OCI-LY7 (cell line): Measurements from ENCODE around the gene BSCL2. TPM values are rescaled to one million over a fixed set of nuclear protein-coding genes. Genes with fewer than 3 reads are reported as not detected.
A peak's percentile ranks its signal among the peaks of the same experiment; 100 is the strongest.

ENCODE experiments used
- BruUV-seq: library from RNA; stranded (reverse); fragments of 400-500 nt; replicated peaks from 2 replicates; lab custom pipeline; 2021; lab: Mats Ljungman, UMichigan
- CTCF ChIA-PET: fragments of 300-600 bp; sonication (Branson Sonifier 250); formaldehyde crosslinking; loops from one replicate; lab custom pipeline; 2022; ENCODE audit warnings: antibody characterized with exemption; ENCODE audit not compliant: unreplicated experiment; lab: Charles Lee
- POLR2A ChIA-PET: fragments of 300-600 bp; sonication (Branson Sonifier 250); formaldehyde crosslinking; loops from one replicate; lab custom pipeline; 2022; ENCODE audit warnings: antibody characterized with exemption; lab: Charles Lee
- DNase-seq: peaks from one replicate; pipeline ENCODE4 v3.0.0-alpha.2; 2015; ENCODE audit warnings: low spot score
- H2AFZ ChIP-seq: fragments of 200-600 bp; sonication (generic), shearing (Covaris generic); 2 replicates; pipeline ENCODE4 v1.6.1; 2014; ENCODE audit warnings: mild to moderate bottlenecking, antibody characterized with exemption, low read length, moderate library complexity
- H3K27ac ChIP-seq: fragments of 200-600 bp; sonication (generic); 2 replicates; pipeline ENCODE4 v1.5.1; 2014; ENCODE audit warnings: mixed run types, low read depth, mild to moderate bottlenecking, moderate library complexity, low read length, inconsistent platforms; ENCODE audit not compliant: poor library complexity, severe bottlenecking
- H3K36me3 ChIP-seq: fragments of 200-600 bp; sonication (generic); 2 replicates; pipeline ENCODE4 v1.6.1; 2014; ENCODE audit warnings: mild to moderate bottlenecking, antibody characterized with exemption, low read length, moderate library complexity, mixed read lengths; ENCODE audit not compliant: insufficient read depth
- H3K4me1 ChIP-seq: fragments of 200-600 bp; sonication (generic); 2 replicates; pipeline ENCODE4 v1.5.1; 2014; ENCODE audit warnings: mild to moderate bottlenecking, low read length; ENCODE audit not compliant: insufficient read depth, poor library complexity, severe bottlenecking
- H3K4me2 ChIP-seq: fragments of 200-600 bp; sonication (generic); 2 replicates; pipeline ENCODE4 v1.6.1; 2014; ENCODE audit warnings: mild to moderate bottlenecking, low read length
- H3K4me3 ChIP-seq: fragments of 200-600 bp; sonication (generic); 2 replicates; pipeline ENCODE4 v1.5.1; 2014; ENCODE audit warnings: mild to moderate bottlenecking, low read depth, low read length; ENCODE audit not compliant: poor library complexity, severe bottlenecking
- H3K79me2 ChIP-seq: fragments of 200-600 bp; sonication (generic); 2 replicates; pipeline ENCODE4 v1.6.1; 2016; ENCODE audit warnings: low read depth, mild to moderate bottlenecking, low read length, moderate library complexity, mixed read lengths; ENCODE audit not compliant: insufficient read depth
- H3K9me2 ChIP-seq: fragments of 200-600 bp; sonication (generic); 2 replicates; pipeline ENCODE4 v1.6.1; 2016; ENCODE audit warnings: mild to moderate bottlenecking, low read length, mixed read lengths; ENCODE audit not compliant: insufficient read depth
- H3K9me3 ChIP-seq: fragments of 200-600 bp; sonication (generic); 2 replicates; pipeline ENCODE4 v1.6.1; 2014; ENCODE audit warnings: mild to moderate bottlenecking, mixed run types, low read length, mixed read lengths
- H4K20me1 ChIP-seq: fragments of 200-600 bp; sonication (generic); 2 replicates; pipeline ENCODE4 v1.6.1; 2014; ENCODE audit warnings: mild to moderate bottlenecking, antibody characterized with exemption, low read length, moderate library complexity, mixed read lengths; ENCODE audit not compliant: insufficient read depth
- CTCF ChIP-seq: fragments of 200-600 bp; sonication (generic); conservative IDR thresholded peaks from 2 replicates; pipeline ENCODE4 v1.5.1; 2014; ENCODE audit warnings: mild to moderate bottlenecking, antibody characterized with exemption, low read length, moderate library complexity, mixed read lengths
- EZH2phosphoT487 ChIP-seq: fragments of 200-600 bp; sonication (generic); IDR thresholded peaks from 2 replicates; pipeline ENCODE4 v1.6.1; 2018; ENCODE audit warnings: low read depth, borderline replicate concordance, mild to moderate bottlenecking, mixed run types, antibody characterized with exemption, low read length, moderate library complexity, mixed read lengths
- intact Hi-C: fragments of 100-400 bp; cut with micrococcal nuclease; formaldehyde crosslinking; loops from one replicate; pipeline ENCODE4 v1.10.0; 2022; ENCODE audit not compliant: unreplicated experiment
- total RNA-seq, 2 experiments: library from RNA; depleted of rRNA in 1 of 2; stranded (reverse); fragments of >200 nt in 1 of 2; shearing (Covaris generic) in 1 of 2; gene quantifications; 2 replicates each; pipeline ENCODE4 v1.2.3, GENCODE V29; 2014 to 2022

BSCL2 gene
- total RNA-seq, 2 experiments from 2014 or later = 20.7 to 46.2 TPM

GRCh38 chr11:62669420-62670161 lies 37.6 kb downstream of the BSCL2 start:
- peaks cover 69% of the 10 kb centered on the region for H3K79me2 ChIP-seq
- no peaks in the 10 kb centered on the region for H3K9me3 ChIP-seq
- no peaks in the 10 kb centered on the region for H3K9me2 ChIP-seq
- ChIA-PET CTCF (no interaction called here), POLR2A (interaction anchor here (0.5 to 8.3 kb wide), 8 partner anchors 11 to 1343 kb away, joined by 3 to 159 read pairs (median 4); partner anchors contain the start of genes INTS5, MARK2, MTA2 and TUT1)
- H3K36me3 ChIP-seq = peaks cover 56% of the 10 kb centered on the region
- H3K4me1 ChIP-seq = peaks cover 59% of the 10 kb centered on the region
- H3K27ac ChIP-seq = peak overlapping the region; percentile 39
- H3K4me3 ChIP-seq = peak overlapping the region; percentile 1
- H3K4me2 ChIP-seq = peak overlapping the region; percentile 85
- intact Hi-C loops = loop anchor here (5.0 kb wide), 3 partner anchors 58 to 103 kb away; partner anchors contain the start of genes HNRNPUL2, TAF6L, TTC9C and TUT1
- DNase-seq = no peak
- BruUV-seq = no TSS peak
- TF ChIP-seq CTCF (no peak), EZH2phosphoT487 (no peak)
- H2AFZ ChIP-seq = no peak overlapping the region
- peaks cover 6% of the 10 kb centered on the region; the same call in 1 of the 2 replicates for H4K20me1 ChIP-seq

GRCh38 chr11:62667460-62667859 lies 39.8 kb downstream of the BSCL2 start:
- peaks cover 44% of the 10 kb centered on the region for H3K36me3 ChIP-seq
- peaks cover 52% of the 10 kb centered on the region for H3K4me1 ChIP-seq
- intact Hi-C loops = loop anchor here (5.0 kb wide), 1 partner anchor 75 kb away; the partner anchor contains the start of gene TUT1
- H3K9me2 ChIP-seq = no peaks in the 10 kb centered on the region
- ChIA-PET CTCF (no interaction called here), POLR2A (interaction anchor here (0.7 to 8.3 kb wide), 7 partner anchors 14 to 174 kb away, joined by 3 to 159 read pairs (median 4); partner anchors contain the start of genes INTS5, MTA2, TMEM179B and TUT1)
- no TSS peak for BruUV-seq
- H3K9me3 ChIP-seq = no peaks in the 10 kb centered on the region
- peak; percentile 20 for DNase-seq
- H3K79me2 ChIP-seq = peaks cover 71% of the 10 kb centered on the region
- H2AFZ ChIP-seq = no peak overlapping the region
- peak overlapping the region; percentile 89 for H3K4me2 ChIP-seq
- H3K27ac ChIP-seq = peak overlapping the region; percentile 94
- peak overlapping the region; percentile 86 for H3K4me3 ChIP-seq
- no peak for TF ChIP-seq EZH2phosphoT487
- no peak for TF ChIP-seq CTCF
- peaks cover 6% of the 10 kb centered on the region; the same call in 1 of the 2 replicates for H4K20me1 ChIP-seq
